ENCODE results near the gene SPIN1. TPM values are rescaled to one million over a fixed set of nuclear protein-coding genes. Genes with fewer than 3 reads are reported as not detected.

Gene SPIN1
- total RNA-seq, 1 experiment from 2014 or later = 76.9 TPM

GRCh38 chr9:88446728-88447127, 58.5 kb downstream of the SPIN1 start:
- in situ Hi-C loops (cut with HindIII; ENCODE audit: low pct_unique_long_range_greater_than_20kb, low sequenced_read_pairs) (no loop called here), intact Hi-C loops (cut with micrococcal nuclease; ENCODE audit: unreplicated experiment) (no loop called here)
- Histone ChIP-seq H3K4me3 (ENCODE audit: low read depth in 2 of 2, low read length in 2 of 2) (no peak overlapping the region), H3K9me3 (ENCODE audit: control insufficient read depth, insufficient read depth, low read depth, low read length) (no peaks in the 10 kb centered on the region), H3K27ac (ENCODE audit: low read length) (no peak overlapping the region), H3K36me3 (ENCODE audit: control insufficient read depth, insufficient read depth, low read length) (no peaks in the 10 kb centered on the region; the same call in 1 of the 2 replicates), H3K27me3 (ENCODE audit: control insufficient read depth, insufficient read depth, low read length) (no peaks in the 10 kb centered on the region), H3K4me1 (ENCODE audit: control insufficient read depth, insufficient read depth, low read length) (no peaks in the 10 kb centered on the region)
- TF ChIP-seq, protein P1, sequence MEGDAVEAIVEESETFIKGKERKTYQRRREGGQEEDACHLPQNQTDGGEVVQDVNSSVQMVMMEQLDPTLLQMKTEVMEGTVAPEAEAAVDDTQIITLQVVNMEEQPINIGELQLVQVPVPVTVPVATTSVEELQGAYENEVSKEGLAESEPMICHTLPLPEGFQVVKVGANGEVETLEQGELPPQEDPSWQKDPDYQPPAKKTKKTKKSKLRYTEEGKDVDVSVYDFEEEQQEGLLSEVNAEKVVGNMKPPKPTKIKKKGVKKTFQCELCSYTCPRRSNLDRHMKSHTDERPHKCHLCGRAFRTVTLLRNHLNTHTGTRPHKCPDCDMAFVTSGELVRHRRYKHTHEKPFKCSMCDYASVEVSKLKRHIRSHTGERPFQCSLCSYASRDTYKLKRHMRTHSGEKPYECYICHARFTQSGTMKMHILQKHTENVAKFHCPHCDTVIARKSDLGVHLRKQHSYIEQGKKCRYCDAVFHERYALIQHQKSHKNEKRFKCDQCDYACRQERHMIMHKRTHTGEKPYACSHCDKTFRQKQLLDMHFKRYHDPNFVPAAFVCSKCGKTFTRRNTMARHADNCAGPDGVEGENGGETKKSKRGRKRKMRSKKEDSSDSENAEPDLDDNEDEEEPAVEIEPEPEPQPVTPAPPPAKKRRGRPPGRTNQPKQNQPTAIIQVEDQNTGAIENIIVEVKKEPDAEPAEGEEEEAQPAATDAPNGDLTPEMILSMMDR (IDR thresholded peaks at IDR 0.05) = no peak
- TF ChIP-seq TCF7L2 (IDR thresholded peaks at IDR 0.05; ENCODE audit: low read depth, low read length) = no peak
- no peak for TF ChIP-seq POLR2AphosphoS5 (IDR thresholded peaks at IDR 0.05; ENCODE audit: low read depth, low read length)
- no peak for TF ChIP-seq REST (IDR thresholded peaks at IDR 0.05; ENCODE audit: insufficient read depth in 1 of 2, low read depth in 2 of 2, low read length in 1 of 2)
- TF ChIP-seq SIN3A (IDR thresholded peaks at IDR 0.05; ENCODE audit: borderline replicate concordance, insufficient read depth, low read depth, low read length) = no peak
- ChIA-PET POLR2A (no interaction called here), CTCF (no interaction called here)
- no peak for DNase-seq (ENCODE audit: low read depth, low spot score)
- ATAC-seq = no peak
- no TSS peak for BruUV-seq (replicated peaks)

GRCh38 chr9:88447431-88447830, 59.2 kb downstream of the SPIN1 start:
- in situ Hi-C loops (cut with HindIII; ENCODE audit: low pct_unique_long_range_greater_than_20kb, low sequenced_read_pairs) (no loop called here), intact Hi-C loops (cut with micrococcal nuclease; ENCODE audit: unreplicated experiment) (no loop called here)
- POLR2A ChIA-PET = interaction anchor here (0.6 kb wide), 1 partner anchor 41 kb away, joined by 8 read pairs; no protein-coding TSS in a partner anchor
- DNase-seq (ENCODE audit: low read depth, low spot score) (no peak), ATAC-seq (no peak)
- BruUV-seq (replicated peaks) = no TSS peak
- H3K4me1 ChIP-seq (ENCODE audit: control insufficient read depth, insufficient read depth, low read length) = no peaks in the 10 kb centered on the region
- H3K36me3 ChIP-seq (ENCODE audit: control insufficient read depth, insufficient read depth, low read length) = no peaks in the 10 kb centered on the region; the same call in 1 of the 2 replicates
- H3K27me3 ChIP-seq (ENCODE audit: control insufficient read depth, insufficient read depth, low read length) = no peaks in the 10 kb centered on the region
- CTCF ChIA-PET = no interaction called here
- no peaks in the 10 kb centered on the region for H3K9me3 ChIP-seq (ENCODE audit: control insufficient read depth, insufficient read depth, low read depth, low read length)
- TF ChIP-seq REST (IDR thresholded peaks at IDR 0.05; ENCODE audit: insufficient read depth in 1 of 2, low read depth in 2 of 2, low read length in 1 of 2) = no peak
- TF ChIP-seq SIN3A (IDR thresholded peaks at IDR 0.05; ENCODE audit: borderline replicate concordance, insufficient read depth, low read depth, low read length) = no peak
- H3K4me3 ChIP-seq (ENCODE audit: low read depth in 2 of 2, low read length in 2 of 2) = no peak overlapping the region
- H3K27ac ChIP-seq (ENCODE audit: low read length) = no peak overlapping the region
